ENCODE results near the gene PHF2.

The PHF2 gene

GRCh38 chr9:93676310-93677047, 100.1 kb downstream of the PHF2 start:
- no peak for DNase-seq (ENCODE audit: low read depth in 3 of 3, low spot score in 1 of 3)

GRCh38 chr9:93677048-93677571, 100.7 kb downstream of the PHF2 start:
- no peak for DNase-seq (ENCODE audit: low read depth in 3 of 3, low spot score in 1 of 3)

GRCh38 chr9:93677641-93678136, 101.3 kb downstream of the PHF2 start:
- no peak for DNase-seq (ENCODE audit: low read depth in 3 of 3, low spot score in 1 of 3)

- no peak for DNase-seq (ENCODE audit: low read depth in 3 of 3, low spot score in 1 of 3)
These were observed 102.0 kb downstream of the PHF2 start for GRCh38 chr9:93678199-93679019.

- DNase-seq (ENCODE audit: low read depth in 3 of 3, low spot score in 1 of 3): no peak
These were observed 103.4 kb downstream of the PHF2 start for GRCh38 chr9:93679536-93680442.

- DNase-seq (ENCODE audit: low read depth in 3 of 3, low spot score in 1 of 3): no peak
These were observed 104.3 kb downstream of the PHF2 start for GRCh38 chr9:93680443-93681268.

GRCh38 chr9:93681269-93682154, 105.1 kb downstream of the PHF2 start:
- DNase-seq (ENCODE audit: low read depth in 3 of 3, low spot score in 1 of 3): no peak

GRCh38 chr9:93682155-93682968, 106.0 kb downstream of the PHF2 start:
- DNase-seq (ENCODE audit: low read depth in 3 of 3, low spot score in 1 of 3): peak in 2 of 3 donors; percentile 14 to 62

GRCh38 chr9:93683331-93684134, 107.1 kb downstream of the PHF2 start:
- DNase-seq (ENCODE audit: low read depth in 3 of 3, low spot score in 1 of 3): no peak

- no peak for DNase-seq (ENCODE audit: low read depth in 3 of 3, low spot score in 1 of 3)
These were observed 107.9 kb downstream of the PHF2 start for GRCh38 chr9:93684161-93684765.

- no peak for DNase-seq (ENCODE audit: low read depth in 3 of 3, low spot score in 1 of 3)
These were observed 108.6 kb downstream of the PHF2 start for GRCh38 chr9:93684806-93685543.

GRCh38 chr9:93686127-93686879, 109.9 kb downstream of the PHF2 start:
- DNase-seq (ENCODE audit: low read depth in 3 of 3, low spot score in 1 of 3): no peak

GRCh38 chr9:93686880-93687236, 110.5 kb downstream of the PHF2 start:
- no peak for DNase-seq (ENCODE audit: low read depth in 3 of 3, low spot score in 1 of 3)

GRCh38 chr9:93690618-93691017, 114.2 kb downstream of the PHF2 start:
- DNase-seq (ENCODE audit: low read depth in 3 of 3, low spot score in 1 of 3): no peak

- no peak for DNase-seq (ENCODE audit: low read depth in 3 of 3, low spot score in 1 of 3)
These were observed 116.7 kb downstream of the PHF2 start for GRCh38 chr9:93693129-93693528.
